Amniotic epithelial cell (primary cell): Measurements from ENCODE around the gene DOCK2.
"Not testable (repeated sequence)": the region's sequence is repeated elsewhere in the genome, so short reads cannot be mapped to it uniquely, and the experiment has no call there.

Experiments
- DNase-seq: peaks from one replicate; pipeline ENCODE4 v3.0.0-alpha.2; 2010; ENCODE audit warnings: low read depth

The DOCK2 gene

GRCh38 chr5:169789417-169789940, 152.4 kb downstream of the DOCK2 start:
- no peak for DNase-seq

- DNase-seq: no peak
These were observed 154.2 kb downstream of the DOCK2 start for GRCh38 chr5:169791251-169791650.

GRCh38 chr5:169795338-169795737, 158.3 kb downstream of the DOCK2 start:
- peak; percentile 31 for DNase-seq

GRCh38 chr5:169796731-169797130, 159.7 kb downstream of the DOCK2 start:
- peak; percentile 75 for DNase-seq

- no peak for DNase-seq
These were observed 160.5 kb downstream of the DOCK2 start for GRCh38 chr5:169797577-169797976.

GRCh38 chr5:169798438-169798837, 161.4 kb downstream of the DOCK2 start:
- peak; percentile 38 for DNase-seq

GRCh38 chr5:169798906-169799660, 162.0 kb downstream of the DOCK2 start:
- no peak for DNase-seq

GRCh38 chr5:169801324-169801777, 164.3 kb downstream of the DOCK2 start:
- DNase-seq: peak; percentile 76

GRCh38 chr5:169801781-169802180, 164.7 kb downstream of the DOCK2 start:
- DNase-seq: peak; percentile 68

GRCh38 chr5:169803077-169803981, 166.3 kb downstream of the DOCK2 start:
- DNase-seq: peak; percentile 100

- peak; percentile 22 for DNase-seq
These were observed 167.8 kb downstream of the DOCK2 start for GRCh38 chr5:169804861-169805260.

GRCh38 chr5:169805527-169805934, 168.5 kb downstream of the DOCK2 start:
- DNase-seq: peak; percentile 42

- DNase-seq: no peak
These were observed 169.0 kb downstream of the DOCK2 start for GRCh38 chr5:169805937-169806700.

- DNase-seq: no peak
These were observed 171.1 kb downstream of the DOCK2 start for GRCh38 chr5:169808118-169808581.

- DNase-seq: not testable (repeated sequence)
These were observed 171.8 kb downstream of the DOCK2 start for GRCh38 chr5:169808880-169809279.

GRCh38 chr5:169809281-169809680, 172.2 kb downstream of the DOCK2 start:
- DNase-seq: no peak

- DNase-seq: no peak
These were observed 173.4 kb downstream of the DOCK2 start for GRCh38 chr5:169810524-169810923.

- no peak for DNase-seq
These were observed 173.9 kb downstream of the DOCK2 start for GRCh38 chr5:169811023-169811422.

- no peak for DNase-seq
These were observed 174.6 kb downstream of the DOCK2 start for GRCh38 chr5:169811680-169812079.

GRCh38 chr5:169812786-169813185, 175.7 kb downstream of the DOCK2 start:
- no peak for DNase-seq

GRCh38 chr5:169814045-169814444, 177.0 kb downstream of the DOCK2 start:
- peak; percentile 13 for DNase-seq

- DNase-seq: peak; percentile 65
These were observed 177.4 kb downstream of the DOCK2 start for GRCh38 chr5:169814522-169814921.
